GM23338 (cell line): Measurements from ENCODE around the gene GRN. TPM values are rescaled to one million over a fixed set of nuclear protein-coding genes. Genes with fewer than 3 reads are reported as not detected.
"Not testable (repeated sequence)": the region's sequence is repeated elsewhere in the genome, so short reads cannot be mapped to it uniquely, and the experiment has no call there.

Source experiments
- ATAC-seq: fragments of 200-7000 bp; cut with Tn5 transposase; 3 replicates; pipeline ENCODE4 v1.9.1; 2020
- DNase-seq: peaks from one replicate; pipeline ENCODE4 v3.0.0-alpha.2; 2015; ENCODE audit warnings: low spot score
- H2AFZ ChIP-seq: fragments of 200-600 bp; sonication (generic); 2 replicates; pipeline ENCODE4 v1.8.0; 2016; ENCODE audit warnings: antibody characterized with exemption, mild to moderate bottlenecking, moderate library complexity
- H3F3A ChIP-seq: fragments of 200-600 bp; sonication (generic); replicated peaks from 2 replicates; pipeline ENCODE4 v1.8.0; 2017; ENCODE audit warnings: antibody characterized with exemption, mixed run types, low read depth
- H3K27ac ChIP-seq: fragments of 200-600 bp; sonication (generic); 2 replicates; pipeline ENCODE4 v1.6.1; 2016; ENCODE audit warnings: low read depth
- H3K27me3 ChIP-seq: fragments of 200-600 bp; sonication (generic); 2 replicates; pipeline ENCODE4 v1.8.0; 2016; ENCODE audit warnings: mild to moderate bottlenecking, mixed run types, moderate library complexity; ENCODE audit not compliant: insufficient read depth
- H3K36me3 ChIP-seq: fragments of 200-600 bp; sonication (generic); 2 replicates; pipeline ENCODE4 v1.8.0; 2016; ENCODE audit warnings: mild to moderate bottlenecking; ENCODE audit not compliant: insufficient read depth
- H3K4me1 ChIP-seq: fragments of 200-600 bp; sonication (generic); 2 replicates; pipeline ENCODE4 v1.8.0; 2016; ENCODE audit warnings: mild to moderate bottlenecking, moderate library complexity; ENCODE audit not compliant: insufficient read depth
- H3K4me2 ChIP-seq: fragments of 200-600 bp; sonication (generic); 2 replicates; pipeline ENCODE4 v1.7.1; 2017; ENCODE audit warnings: mixed run types
- H3K4me3 ChIP-seq: fragments of 200-600 bp; sonication (generic); 2 replicates; pipeline ENCODE4 v1.6.1; 2016; ENCODE audit warnings: mixed run types
- H3K79me2 ChIP-seq: fragments of 200-600 bp; sonication (generic); replicated peaks from 2 replicates; pipeline ENCODE4 v1.8.0; 2017; ENCODE audit warnings: mild to moderate bottlenecking; ENCODE audit not compliant: insufficient read depth
- H3K9me2 ChIP-seq: fragments of 200-600 bp; sonication (generic); 2 replicates; pipeline ENCODE4 v1.8.0; 2017; ENCODE audit not compliant: insufficient read depth
- H4K20me1 ChIP-seq: fragments of 200-600 bp; sonication (generic); replicated peaks from 2 replicates; pipeline ENCODE4 v1.8.0; 2017; ENCODE audit warnings: mild to moderate bottlenecking; ENCODE audit not compliant: insufficient read depth
- H3K27ac Mint-ChIP-seq: 2 replicates; pipeline ENCODE4 v1.8.0; 2020; ENCODE audit warnings: inconsistent platforms, mild to moderate bottlenecking, moderate library complexity, mixed read lengths
- H3K27me3 Mint-ChIP-seq: 3 replicates; pipeline ENCODE4 v1.8.0; 2022; ENCODE audit warnings: low read depth, mild to moderate bottlenecking, moderate library complexity, mixed read lengths, inconsistent platforms; ENCODE audit not compliant: insufficient read depth, poor library complexity
- H3K36me3 Mint-ChIP-seq: 3 replicates; pipeline ENCODE4 v1.8.0; 2021; ENCODE audit warnings: low read depth, mild to moderate bottlenecking, inconsistent platforms, moderate library complexity, mixed read lengths
- H3K4me1 Mint-ChIP-seq: 3 replicates; pipeline ENCODE4 v1.8.0; 2020; ENCODE audit warnings: mild to moderate bottlenecking, inconsistent platforms, mixed read lengths
- H3K4me3 Mint-ChIP-seq: 3 replicates; pipeline ENCODE4 v1.8.0; 2021; ENCODE audit warnings: moderate library complexity, mild to moderate bottlenecking, inconsistent platforms, mixed read lengths
- H3K9me3 Mint-ChIP-seq: 3 replicates; pipeline ENCODE4 v1.8.0; 2020; ENCODE audit warnings: moderate library complexity, mild to moderate bottlenecking, inconsistent platforms, mixed read lengths
- CREB1 ChIP-seq: fragments of 250-450 bp; sonication (Bioruptor Pico); IDR thresholded peaks from 2 replicates; pipeline ENCODE4 v1.5.0; 2020; ENCODE audit warnings: low read depth, mild to moderate bottlenecking, moderate library complexity
- CTCF ChIP-seq, 2 experiments: fragments of 200-600 bp in 1 of 2; sonication (generic) in 1 of 2; conservative IDR thresholded peaks; 2 replicates each; pipeline versions ENCODE4 v1.5.1 to v1.6.1; 2016 to 2017; ENCODE audit warnings: antibody characterized with exemption in 2 of 2, low read depth in 2 of 2, mild to moderate bottlenecking in 2 of 2, moderate library complexity in 1 of 2
- EZH2 ChIP-seq: fragments of 200-600 bp; sonication (generic); IDR thresholded peaks from one replicate; pipeline ENCODE4 v1.8.0; 2017; ENCODE audit warnings: antibody characterized with exemption, mild to moderate bottlenecking, low read depth; ENCODE audit not compliant: unreplicated experiment
- EZH2phosphoT487 ChIP-seq: fragments of 200-600 bp; sonication (generic); IDR thresholded peaks from one replicate; pipeline ENCODE4 v1.8.1; 2018; ENCODE audit warnings: antibody characterized with exemption; ENCODE audit not compliant: unreplicated experiment
- NANOG ChIP-seq: IDR thresholded peaks from 2 replicates; pipeline ENCODE4 v1.6.1; 2016; ENCODE audit warnings: antibody characterized with exemption, borderline replicate concordance
- POLR2AphosphoS5 ChIP-seq: IDR thresholded peaks from 2 replicates; pipeline ENCODE4 v1.6.1; 2016; ENCODE audit warnings: antibody characterized with exemption, low read depth
- STAT1 ChIP-seq: IDR thresholded peaks from one replicate; pipeline ENCODE4 v1.6.1; 2016; ENCODE audit warnings: antibody characterized with exemption; ENCODE audit not compliant: unreplicated experiment
- ZNF331 ChIP-seq: fragments of 250-450 bp; sonication (Bioruptor Pico); IDR thresholded peaks from 2 replicates; pipeline ENCODE4 v1.5.0; 2020; ENCODE audit warnings: low read depth, mild to moderate bottlenecking, moderate library complexity
- polyA plus RNA-seq: library from polyadenylated mRNA; unstranded; fragments of >200 nt; fragmentation: Nextera tagmentation; extraction: Ambion mirVana; gene quantifications from 2 replicates; pipeline ENCODE4 v1.2.1, GENCODE V29; 2016
- total RNA-seq: library from RNA; depleted of rRNA; stranded (reverse); fragments of >200 nt; shearing (Covaris generic); gene quantifications from 2 replicates; pipeline ENCODE4 v1.2.3, GENCODE V29; 2014
- TF ChIP-seq, protein P1 (sequence below): IDR thresholded peaks from 2 replicates; pipeline ENCODE4 v1.6.1; 2016; ENCODE audit warnings: antibody characterized with exemption
- TF ChIP-seq, protein P2 (sequence below): fragments of 250-450 bp; sonication (Bioruptor Pico); IDR thresholded peaks from 2 replicates; pipeline ENCODE4 v1.5.0; 2020; ENCODE audit warnings: mild to moderate bottlenecking, moderate library complexity

Gene GRN
- total and polyA plus RNA-seq, 2 experiments from 2014 or later = 101 to 216 TPM

DNA sequence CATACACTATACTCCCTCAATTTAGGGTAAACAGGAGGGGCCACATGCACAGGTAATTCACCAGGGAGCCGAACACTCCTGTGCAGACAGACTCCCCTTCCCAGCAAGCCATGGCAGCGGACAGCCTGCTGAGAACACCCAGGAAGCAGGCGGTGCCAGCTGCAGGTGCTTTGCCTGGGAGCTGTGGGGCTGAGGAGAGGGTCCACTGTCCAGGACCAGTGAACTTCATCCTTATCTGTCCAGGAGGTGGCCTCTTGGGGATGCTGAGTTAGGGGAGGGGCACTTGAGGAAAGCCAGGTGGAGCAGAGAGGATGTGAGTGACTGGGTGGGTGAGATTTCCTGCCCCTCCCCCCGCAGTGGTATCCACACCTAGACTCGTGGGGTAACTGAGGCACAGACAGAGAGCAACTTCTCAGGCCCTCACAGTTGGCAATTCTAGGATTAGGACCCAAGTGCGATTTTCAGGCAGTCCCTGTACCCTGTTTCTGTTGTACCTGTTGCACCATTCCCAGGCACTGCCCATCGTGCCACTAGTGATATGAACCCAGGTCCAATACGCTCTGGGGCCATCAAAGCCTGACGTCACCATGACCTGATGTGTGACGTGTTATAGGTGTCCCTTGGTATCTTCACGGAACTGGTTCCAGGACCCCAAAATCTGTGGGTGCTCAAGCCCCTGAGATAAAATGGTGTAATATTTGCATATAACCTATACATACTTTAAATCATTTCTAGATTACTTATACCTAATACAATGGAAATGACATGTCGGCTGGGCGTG lies 1.2 kb downstream of the GRN start:
- H3K27me3 ChIP-seq = no peaks in the 10 kb centered on the region
- H3K9me2 ChIP-seq = no peaks in the 10 kb centered on the region
- peaks cover 4% of the 10 kb centered on the region; the same call in 1 of the 2 replicates for H3K79me2 ChIP-seq
- DNase-seq (no peak), ATAC-seq (no peak)
- Mint-ChIP-seq H3K36me3 (no peaks in the 10 kb centered on the region), H3K27ac (no peak overlapping the region), H3K4me3 (peak overlapping the region; percentile 93), H3K4me1 (peaks cover 8% of the 10 kb centered on the region; the same call in 2 of the 3 replicates), H3K9me3 (peaks cover 3% of the 10 kb centered on the region; the same call in 1 of the 3 replicates), H3K27me3 (peaks cover 15% of the 10 kb centered on the region)
- H3K4me1 ChIP-seq = peaks cover 4% of the 10 kb centered on the region; the same call in 1 of the 2 replicates
- no peaks in the 10 kb centered on the region for H3K36me3 ChIP-seq
- H3K4me3 ChIP-seq = peak overlapping the region; percentile 63
- H3F3A ChIP-seq = 0 out of 2 replicates have a peak, but pooled peaks cover 3% of the 10 kb centered on the region
- peak overlapping the region; percentile 93 for H3K4me2 ChIP-seq
- no peaks in the 10 kb centered on the region for H4K20me1 ChIP-seq
- TF ChIP-seq, protein P1, sequence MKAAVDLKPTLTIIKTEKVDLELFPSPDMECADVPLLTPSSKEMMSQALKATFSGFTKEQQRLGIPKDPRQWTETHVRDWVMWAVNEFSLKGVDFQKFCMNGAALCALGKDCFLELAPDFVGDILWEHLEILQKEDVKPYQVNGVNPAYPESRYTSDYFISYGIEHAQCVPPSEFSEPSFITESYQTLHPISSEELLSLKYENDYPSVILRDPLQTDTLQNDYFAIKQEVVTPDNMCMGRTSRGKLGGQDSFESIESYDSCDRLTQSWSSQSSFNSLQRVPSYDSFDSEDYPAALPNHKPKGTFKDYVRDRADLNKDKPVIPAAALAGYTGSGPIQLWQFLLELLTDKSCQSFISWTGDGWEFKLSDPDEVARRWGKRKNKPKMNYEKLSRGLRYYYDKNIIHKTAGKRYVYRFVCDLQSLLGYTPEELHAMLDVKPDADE = no peak
- no peak for TF ChIP-seq NANOG
- TF ChIP-seq, protein P2, sequence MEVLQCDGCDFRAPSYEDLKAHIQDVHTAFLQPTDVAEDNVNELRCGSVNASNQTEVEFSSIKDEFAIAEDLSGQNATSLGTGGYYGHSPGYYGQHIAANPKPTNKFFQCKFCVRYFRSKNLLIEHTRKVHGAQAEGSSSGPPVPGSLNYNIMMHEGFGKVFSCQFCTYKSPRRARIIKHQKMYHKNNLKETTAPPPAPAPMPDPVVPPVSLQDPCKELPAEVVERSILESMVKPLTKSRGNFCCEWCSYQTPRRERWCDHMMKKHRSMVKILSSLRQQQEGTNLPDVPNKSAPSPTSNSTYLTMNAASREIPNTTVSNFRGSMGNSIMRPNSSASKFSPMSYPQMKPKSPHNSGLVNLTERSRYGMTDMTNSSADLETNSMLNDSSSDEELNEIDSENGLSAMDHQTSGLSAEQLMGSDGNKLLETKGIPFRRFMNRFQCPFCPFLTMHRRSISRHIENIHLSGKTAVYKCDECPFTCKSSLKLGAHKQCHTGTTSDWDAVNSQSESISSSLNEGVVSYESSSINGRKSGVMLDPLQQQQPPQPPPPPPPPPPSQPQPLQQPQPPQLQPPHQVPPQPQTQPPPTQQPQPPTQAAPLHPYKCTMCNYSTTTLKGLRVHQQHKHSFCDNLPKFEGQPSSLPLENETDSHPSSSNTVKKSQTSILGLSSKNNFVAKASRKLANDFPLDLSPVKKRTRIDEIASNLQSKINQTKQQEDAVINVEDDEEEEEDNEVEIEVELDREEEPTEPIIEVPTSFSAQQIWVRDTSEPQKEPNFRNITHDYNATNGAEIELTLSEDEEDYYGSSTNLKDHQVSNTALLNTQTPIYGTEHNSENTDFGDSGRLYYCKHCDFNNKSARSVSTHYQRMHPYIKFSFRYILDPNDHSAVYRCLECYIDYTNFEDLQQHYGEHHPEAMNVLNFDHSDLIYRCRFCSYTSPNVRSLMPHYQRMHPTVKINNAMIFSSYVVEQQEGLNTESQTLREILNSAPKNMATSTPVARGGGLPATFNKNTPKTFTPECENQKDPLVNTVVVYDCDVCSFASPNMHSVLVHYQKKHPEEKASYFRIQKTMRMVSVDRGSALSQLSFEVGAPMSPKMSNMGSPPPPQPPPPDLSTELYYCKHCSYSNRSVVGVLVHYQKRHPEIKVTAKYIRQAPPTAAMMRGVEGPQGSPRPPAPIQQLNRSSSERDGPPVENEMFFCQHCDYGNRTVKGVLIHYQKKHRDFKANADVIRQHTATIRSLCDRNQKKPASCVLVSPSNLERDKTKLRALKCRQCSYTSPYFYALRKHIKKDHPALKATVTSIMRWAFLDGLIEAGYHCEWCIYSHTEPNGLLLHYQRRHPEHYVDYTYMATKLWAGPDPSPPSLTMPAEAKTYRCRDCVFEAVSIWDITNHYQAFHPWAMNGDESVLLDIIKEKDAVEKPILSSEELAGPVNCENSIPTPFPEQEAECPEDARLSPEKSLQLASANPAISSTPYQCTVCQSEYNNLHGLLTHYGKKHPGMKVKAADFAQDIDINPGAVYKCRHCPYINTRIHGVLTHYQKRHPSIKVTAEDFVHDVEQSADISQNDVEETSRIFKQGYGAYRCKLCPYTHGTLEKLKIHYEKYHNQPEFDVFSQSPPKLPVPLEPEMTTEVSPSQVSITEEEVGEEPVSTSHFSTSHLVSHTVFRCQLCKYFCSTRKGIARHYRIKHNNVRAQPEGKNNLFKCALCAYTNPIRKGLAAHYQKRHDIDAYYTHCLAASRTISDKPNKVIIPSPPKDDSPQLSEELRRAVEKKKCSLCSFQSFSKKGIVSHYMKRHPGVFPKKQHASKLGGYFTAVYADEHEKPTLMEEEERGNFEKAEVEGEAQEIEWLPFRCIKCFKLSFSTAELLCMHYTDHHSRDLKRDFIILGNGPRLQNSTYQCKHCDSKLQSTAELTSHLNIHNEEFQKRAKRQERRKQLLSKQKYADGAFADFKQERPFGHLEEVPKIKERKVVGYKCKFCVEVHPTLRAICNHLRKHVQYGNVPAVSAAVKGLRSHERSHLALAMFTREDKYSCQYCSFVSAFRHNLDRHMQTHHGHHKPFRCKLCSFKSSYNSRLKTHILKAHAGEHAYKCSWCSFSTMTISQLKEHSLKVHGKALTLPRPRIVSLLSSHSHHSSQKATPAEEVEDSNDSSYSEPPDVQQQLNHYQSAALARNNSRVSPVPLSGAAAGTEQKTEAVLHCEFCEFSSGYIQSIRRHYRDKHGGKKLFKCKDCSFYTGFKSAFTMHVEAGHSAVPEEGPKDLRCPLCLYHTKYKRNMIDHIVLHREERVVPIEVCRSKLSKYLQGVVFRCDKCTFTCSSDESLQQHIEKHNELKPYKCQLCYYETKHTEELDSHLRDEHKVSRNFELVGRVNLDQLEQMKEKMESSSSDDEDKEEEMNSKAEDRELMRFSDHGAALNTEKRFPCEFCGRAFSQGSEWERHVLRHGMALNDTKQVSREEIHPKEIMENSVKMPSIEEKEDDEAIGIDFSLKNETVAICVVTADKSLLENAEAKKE (CRISPR knock-in tag) = no peak
- TF ChIP-seq CREB1 (CRISPR knock-in tag) = no peak
- TF ChIP-seq STAT1 = no peak
- TF ChIP-seq POLR2AphosphoS5 = no peak
- no peak for TF ChIP-seq EZH2
- no peak for TF ChIP-seq EZH2phosphoT487
- no peak for TF ChIP-seq CTCF (conservative IDR thresholded peaks at IDR 0.05; ENCODE audit: low read depth in 2 of 2)
- TF ChIP-seq ZNF331 (CRISPR knock-in tag) = no peak
- no peak overlapping the region for H3K27ac ChIP-seq
- no peak overlapping the region for H2AFZ ChIP-seq

- H4K20me1 ChIP-seq, H3K27ac ChIP-seq, H3K9me3 Mint-ChIP-seq, H3K27me3 ChIP-seq, H3K4me1 ChIP-seq, ATAC-seq, H3K4me3 Mint-ChIP-seq, DNase-seq, H2AFZ ChIP-seq, H3K4me2 ChIP-seq, H3K4me3 ChIP-seq, H3K9me2 ChIP-seq, H3K36me3 Mint-ChIP-seq, H3K36me3 ChIP-seq, H3K27ac Mint-ChIP-seq, H3F3A ChIP-seq, H3K4me1 Mint-ChIP-seq, H3K79me2 ChIP-seq: not testable (repeated sequence)
- H3K27me3 Mint-ChIP-seq = peaks cover 17% of the 10 kb centered on the region
Observed at GRCh38 chr17:44347206-44348055, 2.3 kb downstream of the GRN start.
